ENCODE results near the gene KRT86.
"Not testable (repeated sequence)": the region's sequence is repeated elsewhere in the genome, so short reads cannot be mapped to it uniquely, and the experiment has no call there.

Gene KRT86

DNA sequence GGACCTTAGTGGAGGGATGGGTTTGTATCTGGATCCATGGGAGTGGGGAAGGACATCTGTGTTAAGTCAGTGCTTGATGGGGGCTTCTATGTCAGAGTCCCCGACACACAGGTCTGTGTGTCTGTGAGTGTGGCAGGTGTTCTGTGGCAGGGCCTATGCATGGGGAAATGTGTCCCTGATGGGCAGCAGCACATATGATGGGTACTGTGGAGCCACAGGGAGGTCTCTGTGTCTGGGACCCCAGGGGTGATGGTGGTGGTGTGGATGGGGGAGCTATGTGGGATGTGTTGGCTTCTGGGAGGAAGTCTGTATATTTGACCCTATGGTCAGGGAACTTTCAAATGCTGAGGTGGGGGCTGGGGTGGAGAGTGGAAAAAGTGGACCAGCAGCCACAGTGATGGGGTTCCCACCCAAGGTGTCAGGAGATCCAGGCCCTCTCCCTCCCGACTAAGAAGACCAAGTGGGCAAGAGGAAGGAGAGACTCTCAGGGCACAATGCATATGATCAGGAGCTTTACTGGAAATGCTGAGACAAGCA is 24.9 kb upstream of the KRT86 start:
- Histone ChIP-seq H3K9ac (ENCODE audit: low read length) (no peak overlapping the region), H3K4me1 (ENCODE audit: insufficient read depth, low read length, severe bottlenecking) (no peaks in the 10 kb centered on the region), H3K27me3 (ENCODE audit: insufficient read depth, low read length) (no peaks in the 10 kb centered on the region), H3K4me2 (ENCODE audit: low read length) (no peak overlapping the region), H3K36me3 (ENCODE audit: insufficient read depth, low read length) (no peaks in the 10 kb centered on the region), H3K4me3 (ENCODE audit: low read depth, low read length, poor library complexity, severe bottlenecking) (no peak overlapping the region), H3K27ac (ENCODE audit: low read depth, low read length, poor library complexity, severe bottlenecking) (no peak overlapping the region), H4K20me1 (ENCODE audit: insufficient read depth, low read length) (no peaks in the 10 kb centered on the region), H2AFZ (ENCODE audit: low read length) (no peak overlapping the region), H3K79me2 (ENCODE audit: insufficient read depth, low read length) (no peaks in the 10 kb centered on the region), H3F3A (ENCODE audit: insufficient read depth, low read length) (no peaks in the 10 kb centered on the region), H3K9me3 (ENCODE audit: low read length) (no peaks in the 10 kb centered on the region), H3K9me2 (ENCODE audit: low read depth, low read length) (no peaks in the 10 kb centered on the region)
- TF ChIP-seq EZH2 (IDR thresholded peaks at IDR 0.05; ENCODE audit: borderline replicate concordance, low read length) (no peak), CTCF (IDR thresholded peaks at IDR 0.05; ENCODE audit: low read length) (no peak)

- no peaks in the 10 kb centered on the region for H3K36me3 ChIP-seq (ENCODE audit: insufficient read depth, low read length)
- H3K4me3 ChIP-seq (ENCODE audit: low read depth, low read length, poor library complexity, severe bottlenecking) = no peak overlapping the region
- no peaks in the 10 kb centered on the region for H4K20me1 ChIP-seq (ENCODE audit: insufficient read depth, low read length)
- no peaks in the 10 kb centered on the region for H3K9me3 ChIP-seq (ENCODE audit: low read length)
- H3K9ac ChIP-seq (ENCODE audit: low read length) = no peak overlapping the region
- H2AFZ ChIP-seq (ENCODE audit: low read length) = no peak overlapping the region
- no peaks in the 10 kb centered on the region for H3F3A ChIP-seq (ENCODE audit: insufficient read depth, low read length)
- H3K4me1 ChIP-seq (ENCODE audit: insufficient read depth, low read length, severe bottlenecking) = no peaks in the 10 kb centered on the region
- H3K27ac ChIP-seq (ENCODE audit: low read depth, low read length, poor library complexity, severe bottlenecking) = no peak overlapping the region
- H3K79me2 ChIP-seq (ENCODE audit: insufficient read depth, low read length) = no peaks in the 10 kb centered on the region
- H3K9me2 ChIP-seq (ENCODE audit: low read depth, low read length) = no peaks in the 10 kb centered on the region
- no peak overlapping the region for H3K4me2 ChIP-seq (ENCODE audit: low read length)
- H3K27me3 ChIP-seq (ENCODE audit: insufficient read depth, low read length) = no peaks in the 10 kb centered on the region
- TF ChIP-seq CTCF (IDR thresholded peaks at IDR 0.05; ENCODE audit: low read length) (no peak), EZH2 (IDR thresholded peaks at IDR 0.05; ENCODE audit: borderline replicate concordance, low read length) (no peak)
These were observed 24.1 kb upstream of the KRT86 start for GRCh38 chr12:52250048-52250990.

- Histone ChIP-seq H3K9me2 (ENCODE audit: low read depth, low read length) (no peaks in the 10 kb centered on the region), H4K20me1 (ENCODE audit: insufficient read depth, low read length) (no peaks in the 10 kb centered on the region), H3K4me3 (ENCODE audit: low read depth, low read length, poor library complexity, severe bottlenecking) (no peak overlapping the region), H3F3A (ENCODE audit: insufficient read depth, low read length) (no peaks in the 10 kb centered on the region), H3K4me1 (ENCODE audit: insufficient read depth, low read length, severe bottlenecking) (no peaks in the 10 kb centered on the region), H3K27me3 (ENCODE audit: insufficient read depth, low read length) (no peaks in the 10 kb centered on the region), H3K27ac (ENCODE audit: low read depth, low read length, poor library complexity, severe bottlenecking) (no peak overlapping the region), H3K9ac (ENCODE audit: low read length) (no peak overlapping the region), H3K36me3 (ENCODE audit: insufficient read depth, low read length) (no peaks in the 10 kb centered on the region), H2AFZ (ENCODE audit: low read length) (no peak overlapping the region), H3K4me2 (ENCODE audit: low read length) (no peak overlapping the region), H3K9me3 (ENCODE audit: low read length) (no peaks in the 10 kb centered on the region), H3K79me2 (ENCODE audit: insufficient read depth, low read length) (no peaks in the 10 kb centered on the region)
- TF ChIP-seq EZH2 (IDR thresholded peaks at IDR 0.05; ENCODE audit: borderline replicate concordance, low read length) = no peak
- no peak for TF ChIP-seq CTCF (IDR thresholded peaks at IDR 0.05; ENCODE audit: low read length)
These were observed 22.9 kb upstream of the KRT86 start for GRCh38 chr12:52251367-52252051.

GRCh38 chr12:52252175-52252615 is 22.2 kb upstream of the KRT86 start:
- not testable (repeated sequence) for H3F3A ChIP-seq (ENCODE audit: insufficient read depth, low read length); H3K9ac ChIP-seq (ENCODE audit: low read length); H3K79me2 ChIP-seq (ENCODE audit: insufficient read depth, low read length); H4K20me1 ChIP-seq (ENCODE audit: insufficient read depth, low read length); H3K36me3 ChIP-seq (ENCODE audit: insufficient read depth, low read length); H3K9me2 ChIP-seq (ENCODE audit: low read depth, low read length); H3K27ac ChIP-seq (ENCODE audit: low read depth, low read length, poor library complexity, severe bottlenecking); H3K9me3 ChIP-seq (ENCODE audit: low read length); H3K4me2 ChIP-seq (ENCODE audit: low read length); H3K4me3 ChIP-seq (ENCODE audit: low read depth, low read length, poor library complexity, severe bottlenecking); H2AFZ ChIP-seq (ENCODE audit: low read length); H3K4me1 ChIP-seq (ENCODE audit: insufficient read depth, low read length, severe bottlenecking); H3K27me3 ChIP-seq (ENCODE audit: insufficient read depth, low read length)

Measured in OCI-LY1 (cell line).